Measurements from ENCODE around the gene PRKCG. TPM values are rescaled to one million over a fixed set of nuclear protein-coding genes. Genes with fewer than 3 reads are reported as not detected.
A peak's percentile ranks its signal among the peaks of the same experiment; 100 is the strongest.
"Not testable (repeated sequence)": the region's sequence is repeated elsewhere in the genome, so short reads cannot be mapped to it uniquely, and the experiment has no call there.

The PRKCG gene
- not detected in 2 replicates for total RNA-seq (2014; rRNA removed; shearing (Covaris generic))

GRCh38 chr19:53881482-53882390, at the start of gene PRKCG:
TSS of gene PRKCG (plus strand) at chr19:53882197. CDS start at chr19:53882495, 298 bp downstream.
- DNase-seq (ENCODE audit: low read depth in 1 of 2, low spot score in 2 of 2), result no peak
- Histone ChIP-seq H3K27ac (no peak within 1 kb of the TSS), H3K9me3 (replicated peaks) (no peaks in the 10 kb centered on the region), H3K4me1 (replicated peaks) (peaks cover 25% of the 10 kb centered on the region), H3K27me3 (replicated peaks) (peaks cover 44% of the 10 kb centered on the region), H3K4me3 (peak within 1 kb of the TSS; percentile 16), H3K36me3 (no peaks in the 10 kb centered on the region)

- not testable (repeated sequence) for H3K4me3 ChIP-seq; H3K36me3 ChIP-seq; H3K27me3 ChIP-seq (replicated peaks); H3K4me1 ChIP-seq (replicated peaks); H3K9me3 ChIP-seq (replicated peaks); H3K27ac ChIP-seq; DNase-seq (ENCODE audit: low read depth in 1 of 2, low spot score in 2 of 2)
These were observed 49.1 kb upstream of the PRKCG start for GRCh38 chr19:53832861-53833260.

- DNase-seq (ENCODE audit: low read depth in 1 of 2, low spot score in 2 of 2); H3K4me3 ChIP-seq; H3K36me3 ChIP-seq; H3K9me3 ChIP-seq (replicated peaks); H3K27me3 ChIP-seq (replicated peaks); H3K27ac ChIP-seq: not testable (repeated sequence)
- H3K4me1 ChIP-seq (replicated peaks), result peaks cover 22% of the 10 kb centered on the region
These were observed 43.6 kb upstream of the PRKCG start for GRCh38 chr19:53838446-53838845.

- not testable (repeated sequence) for H3K27ac ChIP-seq; H3K9me3 ChIP-seq (replicated peaks); H3K36me3 ChIP-seq; DNase-seq (ENCODE audit: low read depth in 1 of 2, low spot score in 2 of 2); H3K27me3 ChIP-seq (replicated peaks); H3K4me3 ChIP-seq
- peaks cover 27% of the 10 kb centered on the region for H3K4me1 ChIP-seq (replicated peaks)
These were observed 41.8 kb upstream of the PRKCG start for GRCh38 chr19:53840241-53840640.

GRCh38 chr19:53840914-53841313, 41.1 kb upstream of the PRKCG start:
- not testable (repeated sequence) for H3K9me3 ChIP-seq (replicated peaks); H3K36me3 ChIP-seq; H3K4me3 ChIP-seq; H3K27me3 ChIP-seq (replicated peaks)
- Histone ChIP-seq H3K27ac (0 out of 2 replicates have a peak overlapping the region, but pooled peaks have one; percentile 46), H3K4me1 (replicated peaks) (peaks cover 27% of the 10 kb centered on the region)
- peak; percentile 42 to 61 for DNase-seq (ENCODE audit: low read depth in 1 of 2, low spot score in 2 of 2)

- H3K27ac ChIP-seq, result no peak overlapping the region
- no peaks in the 10 kb centered on the region for H3K36me3 ChIP-seq
- H3K27me3 ChIP-seq (replicated peaks), result no peaks in the 10 kb centered on the region
- no peaks in the 10 kb centered on the region for H3K9me3 ChIP-seq (replicated peaks)
- no peak for DNase-seq (ENCODE audit: low read depth in 1 of 2, low spot score in 2 of 2)
- H3K4me3 ChIP-seq, result no peak overlapping the region
- H3K4me1 ChIP-seq (replicated peaks), result peaks cover 34% of the 10 kb centered on the region
These were observed 37.1 kb upstream of the PRKCG start for GRCh38 chr19:53844849-53845246.

- H3K27ac ChIP-seq, result no peak overlapping the region
- no peaks in the 10 kb centered on the region for H3K27me3 ChIP-seq (replicated peaks)
- H3K36me3 ChIP-seq, result no peaks in the 10 kb centered on the region
- peaks cover 21% of the 10 kb centered on the region for H3K4me1 ChIP-seq (replicated peaks)
- H3K4me3 ChIP-seq, result no peak overlapping the region
- H3K9me3 ChIP-seq (replicated peaks), result no peaks in the 10 kb centered on the region
- no peak for DNase-seq (ENCODE audit: low read depth in 1 of 2, low spot score in 2 of 2)
These were observed 34.4 kb upstream of the PRKCG start for GRCh38 chr19:53847555-53847954.

GRCh38 chr19:53849237-53849676, 32.7 kb upstream of the PRKCG start:
- H3K4me3 ChIP-seq, result no peak overlapping the region
- H3K9me3 ChIP-seq (replicated peaks), result no peaks in the 10 kb centered on the region
- H3K4me1 ChIP-seq (replicated peaks), result peaks cover 7% of the 10 kb centered on the region
- DNase-seq (ENCODE audit: low read depth in 1 of 2, low spot score in 2 of 2), result no peak
- no peaks in the 10 kb centered on the region for H3K27me3 ChIP-seq (replicated peaks)
- H3K27ac ChIP-seq, result no peak overlapping the region
- no peaks in the 10 kb centered on the region for H3K36me3 ChIP-seq

GRCh38 chr19:53853707-53854106, 28.3 kb upstream of the PRKCG start:
- Histone ChIP-seq H3K27ac (no peak overlapping the region), H3K9me3 (replicated peaks) (no peaks in the 10 kb centered on the region), H3K36me3 (no peaks in the 10 kb centered on the region), H3K4me1 (replicated peaks) (peaks cover 10% of the 10 kb centered on the region), H3K4me3 (no peak overlapping the region), H3K27me3 (replicated peaks) (no peaks in the 10 kb centered on the region)
- no peak for DNase-seq (ENCODE audit: low read depth in 1 of 2, low spot score in 2 of 2)

GRCh38 chr19:53864308-53864836, 17.6 kb upstream of the PRKCG start:
- H3K4me1 ChIP-seq (replicated peaks), result peaks cover 31% of the 10 kb centered on the region
- H3K27ac ChIP-seq, result peak overlapping the region; percentile 99; the same call in 1 of the 2 replicates
- peaks cover 16% of the 10 kb centered on the region for H3K36me3 ChIP-seq
- H3K9me3 ChIP-seq (replicated peaks), result no peaks in the 10 kb centered on the region
- no peak for DNase-seq (ENCODE audit: low read depth in 1 of 2, low spot score in 2 of 2)
- no peak overlapping the region for H3K4me3 ChIP-seq
- no peaks in the 10 kb centered on the region for H3K27me3 ChIP-seq (replicated peaks)

GRCh38 chr19:53865523-53865917, 16.5 kb upstream of the PRKCG start:
- Histone ChIP-seq H3K36me3 (peaks cover 20% of the 10 kb centered on the region), H3K9me3 (replicated peaks) (no peaks in the 10 kb centered on the region), H3K4me3 (peak overlapping the region; percentile 62), H3K27ac (peak overlapping the region; percentile 99), H3K4me1 (replicated peaks) (peaks cover 31% of the 10 kb centered on the region), H3K27me3 (replicated peaks) (no peaks in the 10 kb centered on the region)
- no peak for DNase-seq (ENCODE audit: low read depth in 1 of 2, low spot score in 2 of 2)

- DNase-seq (ENCODE audit: low read depth in 1 of 2, low spot score in 2 of 2), result peak; percentile 68 to 70
- Histone ChIP-seq H3K36me3 (peaks cover 27% of the 10 kb centered on the region), H3K27me3 (replicated peaks) (no peaks in the 10 kb centered on the region), H3K4me1 (replicated peaks) (peaks cover 31% of the 10 kb centered on the region), H3K27ac (peak overlapping the region; percentile 99), H3K9me3 (replicated peaks) (no peaks in the 10 kb centered on the region), H3K4me3 (peak overlapping the region; percentile 62)
These were observed 15.8 kb upstream of the PRKCG start for GRCh38 chr19:53865918-53866864.

- H3K4me3 ChIP-seq, result peak overlapping the region; percentile 62
- H3K4me1 ChIP-seq (replicated peaks), result peaks cover 31% of the 10 kb centered on the region
- H3K36me3 ChIP-seq, result peaks cover 31% of the 10 kb centered on the region
- peak overlapping the region; percentile 99 for H3K27ac ChIP-seq
- no peak for DNase-seq (ENCODE audit: low read depth in 1 of 2, low spot score in 2 of 2)
- no peaks in the 10 kb centered on the region for H3K27me3 ChIP-seq (replicated peaks)
- H3K9me3 ChIP-seq (replicated peaks), result no peaks in the 10 kb centered on the region
These were observed 15.2 kb upstream of the PRKCG start for GRCh38 chr19:53866865-53867224.

Data from SJSA1 (cell line).